Upper lobe of left lung (tissue), 6 donors: ENCODE data around the gene MESD. TPM values are rescaled to one million over a fixed set of nuclear protein-coding genes. Genes with fewer than 3 reads are reported as not detected.

Experiments
- ATAC-seq, 2 donors: fragments of 200-7000 bp; cut with Tn5 transposase; one replicate each; pipeline ENCODE4 v1.9.1; 2022; ENCODE audit warnings: mild to moderate bottlenecking in 2 of 2, moderate library complexity in 2 of 2; ENCODE audit not compliant: low FRiP score in 2 of 2
- DNase-seq, 2 donors: peaks; one replicate each; pipeline ENCODE4 v3.0.0-alpha.2; 2019 to 2020
- H3K27ac ChIP-seq, 4 donors: fragments of 200-600 bp; sonication (generic); one replicate each; pipeline ENCODE4 v1.5.1; 2016 to 2019
- H3K27me3 ChIP-seq, 4 donors: fragments of 200-600 bp; sonication (generic); one replicate each; pipeline ENCODE4 v1.5.1; 2017 to 2019
- H3K36me3 ChIP-seq, 4 donors: fragments of 200-600 bp; sonication (generic); one replicate each; pipeline ENCODE4 v1.5.1; 2016 to 2019
- H3K4me1 ChIP-seq, 4 donors: fragments of 200-600 bp; sonication (generic); one replicate each; pipeline ENCODE4 v1.5.1; 2018 to 2019
- H3K4me3 ChIP-seq, 4 donors: fragments of 200-600 bp; sonication (generic); one replicate each; pipeline ENCODE4 v1.5.1; 2017 to 2019; ENCODE audit warnings: mild to moderate bottlenecking in 2 of 4, moderate library complexity in 1 of 4
- H3K9me3 ChIP-seq, 4 donors: fragments of 200-600 bp; sonication (generic); one replicate each; pipeline ENCODE4 v1.5.1; 2018 to 2019
- CTCF ChIP-seq, 6 experiments: fragments of 450-650 bp in 4 of 6; fragments of 200-600 bp in 2 of 6; sonication (generic) in 2 of 6; IDR thresholded peaks; one replicate each; pipeline ENCODE4 v1.5.1; 2016 to 2019; ENCODE audit warnings: antibody characterized with exemption in 6 of 6
- EP300 ChIP-seq, 4 donors: sonication (generic); formaldehyde crosslinking; IDR thresholded peaks; one replicate each; pipeline ENCODE4 v1.5.1; 2017; ENCODE audit warnings: antibody characterized with exemption in 4 of 4, control low read depth in 2 of 4
- POLR2A ChIP-seq, 4 donors: fragments of 450-650 bp; IDR thresholded peaks; one replicate each; pipeline ENCODE4 v1.5.1; 2016 to 2017; ENCODE audit warnings: antibody characterized with exemption in 4 of 4, mild to moderate bottlenecking in 2 of 4
- POLR2AphosphoS5 ChIP-seq, 2 donors: sonication (generic); formaldehyde crosslinking; IDR thresholded peaks; one replicate each; pipeline ENCODE4 v1.5.1; 2017; ENCODE audit warnings: antibody characterized with exemption in 2 of 2
- WGBS, 2 donors: methylation state at CpG; one replicate each; pipeline ENCODE4 v1.1.5; 2017 to 2018; 5-methylcytosine and 5-hydroxymethylcytosine counted together
- total RNA-seq, 6 donors: library from RNA; depleted of rRNA in 4 of 6; stranded (reverse); fragments of >200 nt in 4 of 6; gene quantifications; one replicate each; pipeline versions ENCODE4 v1.1.0 to v1.2.1, GENCODE V29; 2016 to 2021
- donor health status: DM: no; HTN: no; CAD: no; lungs with moderate emphysema.
- donor health status: DM: no; HTN: yes; CAD: no; lungs with severe emphysema.

Gene MESD
- total RNA-seq, 6 donors from 2014 or later = 18.2 to 35.6 (median 23.5) TPM

GRCh38 chr15:81023483-81024264 lies 34.1 kb upstream of the MESD start:
- no peaks in the 10 kb centered on the region for H3K36me3 ChIP-seq
- no peaks in the 10 kb centered on the region for H3K9me3 ChIP-seq
- H3K27me3 ChIP-seq = no peaks in the 10 kb centered on the region
- 40 to 44% methylated on average over 13 of the region's 13 CpGs for WGBS, 2 donors
- no peak overlapping the region for H3K4me3 ChIP-seq
- ATAC-seq = peak; percentile 85 to 97
- DNase-seq = peak in 1 of 2 donors; percentile 75
- peak overlapping the region; percentile 65 to 75 (median 72) for H3K27ac ChIP-seq
- H3K4me1 ChIP-seq = peaks cover 8 to 24% (median 22%) of the 10 kb centered on the region in 4 donors
- TF ChIP-seq POLR2AphosphoS5 (IDR thresholded peaks at IDR 0.05) = peak in 1 of 2 donors; percentile 40
- peak in 1 of 4 donors; percentile 26 for TF ChIP-seq POLR2A (IDR thresholded peaks at IDR 0.05)
- TF ChIP-seq CTCF (IDR thresholded peaks at IDR 0.05) = no peak

- Histone ChIP-seq H3K27me3 (no peaks in the 10 kb centered on the region), H3K36me3 (no peaks in the 10 kb centered on the region), H3K27ac (no peak overlapping the region), H3K4me3 (no peak overlapping the region), H3K9me3 (no peaks in the 10 kb centered on the region), H3K4me1 (peaks cover 8 to 21% (median 18%) of the 10 kb centered on the region in 4 donors)
- no peak for ATAC-seq
- TF ChIP-seq POLR2AphosphoS5 (IDR thresholded peaks at IDR 0.05) (no peak), EP300 (IDR thresholded peaks at IDR 0.05) (no peak), POLR2A (IDR thresholded peaks at IDR 0.05) (no peak)
- 96 to 97% methylated on average over 7 of the region's 7 CpGs for WGBS, 2 donors
- DNase-seq = no peak
These were observed 31.7 kb upstream of the MESD start for GRCh38 chr15:81021321-81021720.

GRCh38 chr15:81018197-81018596 lies 28.6 kb upstream of the MESD start:
- DNase-seq (no peak), ATAC-seq (no peak)
- H3K4me3 ChIP-seq = no peak overlapping the region
- TF ChIP-seq POLR2A (IDR thresholded peaks at IDR 0.05) (no peak), CTCF (IDR thresholded peaks at IDR 0.05) (no peak), EP300 (IDR thresholded peaks at IDR 0.05) (no peak), POLR2AphosphoS5 (IDR thresholded peaks at IDR 0.05) (no peak)
- H3K4me1 ChIP-seq = peaks cover 4 to 12% (median 9%) of the 10 kb centered on the region in 4 donors
- WGBS, 2 donors = 98 to 100% methylated on average over 2 of the region's 2 CpGs
- no peaks in the 10 kb centered on the region for H3K27me3 ChIP-seq
- H3K9me3 ChIP-seq = no peaks in the 10 kb centered on the region
- no peak overlapping the region for H3K27ac ChIP-seq
- no peaks in the 10 kb centered on the region for H3K36me3 ChIP-seq

GRCh38 chr15:81016489-81017068 lies 27.0 kb upstream of the MESD start:
- H3K36me3 ChIP-seq = no peaks in the 10 kb centered on the region
- no peak for ATAC-seq
- H3K4me3 ChIP-seq = no peak overlapping the region
- DNase-seq = no peak
- H3K27ac ChIP-seq = no peak overlapping the region
- H3K27me3 ChIP-seq = no peaks in the 10 kb centered on the region
- no peaks in the 10 kb centered on the region for H3K9me3 ChIP-seq
- peaks cover 0 to 8% (median 6%) of the 10 kb centered on the region in 4 donors for H3K4me1 ChIP-seq
- TF ChIP-seq POLR2AphosphoS5 (IDR thresholded peaks at IDR 0.05) (no peak), EP300 (IDR thresholded peaks at IDR 0.05) (no peak), POLR2A (IDR thresholded peaks at IDR 0.05) (no peak), CTCF (IDR thresholded peaks at IDR 0.05) (no peak)
- 41 to 71% methylated on average over 1 of the region's 1 CpG for WGBS, 2 donors

- H3K4me1 ChIP-seq = peaks cover 0 to 8% (median 6%) of the 10 kb centered on the region in 4 donors
- no peaks in the 10 kb centered on the region for H3K36me3 ChIP-seq
- peak overlapping the region in 1 of 4 donors; percentile 14 for H3K27ac ChIP-seq
- DNase-seq = no peak
- peak in 1 of 2 donors; percentile 71 for ATAC-seq
- no peaks in the 10 kb centered on the region for H3K9me3 ChIP-seq
- WGBS, 2 donors = 63 to 74% methylated on average over 8 of the region's 8 CpGs
- no peak for TF ChIP-seq POLR2A (IDR thresholded peaks at IDR 0.05)
- no peak for TF ChIP-seq CTCF (IDR thresholded peaks at IDR 0.05)
- no peak for TF ChIP-seq EP300 (IDR thresholded peaks at IDR 0.05)
- no peak for TF ChIP-seq POLR2AphosphoS5 (IDR thresholded peaks at IDR 0.05)
- H3K4me3 ChIP-seq = no peak overlapping the region
- H3K27me3 ChIP-seq = no peaks in the 10 kb centered on the region
These were observed 26.2 kb upstream of the MESD start for GRCh38 chr15:81015621-81016488.
